Mammary epithelial cell (primary cell): Measurements from ENCODE around the gene CAPS.

Experiments
- EZH2 ChIP-seq: IDR thresholded peaks from 2 replicates; pipeline ENCODE4 v1.6.1; 2012; ENCODE audit warnings: low read length, inconsistent platforms, borderline replicate concordance
- TF ChIP-seq, protein P1 (sequence below), 2 donors: IDR thresholded peaks in 1 of 2; conservative IDR thresholded peaks in 1 of 2; 2 replicates each; pipeline ENCODE4 v1.5.1; 2011 to 2012; ENCODE audit warnings: inconsistent platforms in 2 of 2, low read length in 2 of 2, mild to moderate bottlenecking in 2 of 2, control low read depth in 1 of 2, low read depth in 1 of 2; ENCODE audit not compliant: insufficient read depth in 1 of 2; ENCODE audit errors: extremely low read depth in 1 of 2

DNA sequence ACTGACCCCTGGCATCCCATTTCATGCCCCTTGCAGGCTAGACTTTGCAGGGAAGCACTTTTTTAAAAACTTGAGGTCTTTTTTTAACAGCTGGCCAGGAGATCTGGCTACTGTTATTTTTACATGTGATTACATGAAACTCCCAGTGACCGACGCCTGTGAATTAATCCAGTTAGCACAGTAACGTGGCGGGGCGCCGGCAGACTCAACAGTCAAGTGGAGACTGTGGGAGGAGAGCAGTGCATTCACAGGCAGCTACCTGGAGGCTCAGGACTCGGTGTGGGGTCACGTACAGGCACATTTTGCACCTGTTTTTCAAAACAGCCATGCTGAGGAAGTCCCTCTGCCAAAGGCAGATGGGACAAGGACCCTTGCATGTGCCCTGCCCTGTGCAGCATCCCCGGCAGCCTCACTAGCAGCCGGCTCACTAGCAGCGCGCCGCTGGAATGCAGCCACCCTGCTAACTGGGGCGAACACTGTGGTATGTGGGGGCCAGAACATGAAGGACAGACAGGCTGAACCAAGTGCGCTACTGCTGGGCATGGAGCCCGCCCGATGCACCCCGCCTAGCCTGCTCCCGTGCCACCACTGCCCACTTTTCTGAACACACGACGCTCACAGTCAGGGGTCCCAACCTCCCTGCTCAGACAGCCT lies 18.7 kb downstream of the CAPS start:
- TF ChIP-seq EZH2: no peak
- TF ChIP-seq, protein P1, sequence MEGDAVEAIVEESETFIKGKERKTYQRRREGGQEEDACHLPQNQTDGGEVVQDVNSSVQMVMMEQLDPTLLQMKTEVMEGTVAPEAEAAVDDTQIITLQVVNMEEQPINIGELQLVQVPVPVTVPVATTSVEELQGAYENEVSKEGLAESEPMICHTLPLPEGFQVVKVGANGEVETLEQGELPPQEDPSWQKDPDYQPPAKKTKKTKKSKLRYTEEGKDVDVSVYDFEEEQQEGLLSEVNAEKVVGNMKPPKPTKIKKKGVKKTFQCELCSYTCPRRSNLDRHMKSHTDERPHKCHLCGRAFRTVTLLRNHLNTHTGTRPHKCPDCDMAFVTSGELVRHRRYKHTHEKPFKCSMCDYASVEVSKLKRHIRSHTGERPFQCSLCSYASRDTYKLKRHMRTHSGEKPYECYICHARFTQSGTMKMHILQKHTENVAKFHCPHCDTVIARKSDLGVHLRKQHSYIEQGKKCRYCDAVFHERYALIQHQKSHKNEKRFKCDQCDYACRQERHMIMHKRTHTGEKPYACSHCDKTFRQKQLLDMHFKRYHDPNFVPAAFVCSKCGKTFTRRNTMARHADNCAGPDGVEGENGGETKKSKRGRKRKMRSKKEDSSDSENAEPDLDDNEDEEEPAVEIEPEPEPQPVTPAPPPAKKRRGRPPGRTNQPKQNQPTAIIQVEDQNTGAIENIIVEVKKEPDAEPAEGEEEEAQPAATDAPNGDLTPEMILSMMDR (conservative IDR thresholded peaks at IDR 0.05 in 1 of 2, IDR thresholded peaks at IDR 0.05 in 1 of 2; ENCODE audit: extremely low read depth in 1 of 2, insufficient read depth in 1 of 2, low read depth in 1 of 2, low read length in 2 of 2): no peak
